NCI-H146 (cell line): ENCODE measurements around the gene KRTAP1-4.
A peak's percentile ranks its signal among the peaks of the same experiment; 100 is the strongest.

Experiments used
- DNase-seq: peaks from one replicate; lab custom pipeline; 2025; lab: John Stamatoyannopoulos, UW

KRTAP1-4 gene

GRCh38 chr17:41003926-41004325 is 26.1 kb downstream of the KRTAP1-4 start:
- no peak for DNase-seq

DNA sequence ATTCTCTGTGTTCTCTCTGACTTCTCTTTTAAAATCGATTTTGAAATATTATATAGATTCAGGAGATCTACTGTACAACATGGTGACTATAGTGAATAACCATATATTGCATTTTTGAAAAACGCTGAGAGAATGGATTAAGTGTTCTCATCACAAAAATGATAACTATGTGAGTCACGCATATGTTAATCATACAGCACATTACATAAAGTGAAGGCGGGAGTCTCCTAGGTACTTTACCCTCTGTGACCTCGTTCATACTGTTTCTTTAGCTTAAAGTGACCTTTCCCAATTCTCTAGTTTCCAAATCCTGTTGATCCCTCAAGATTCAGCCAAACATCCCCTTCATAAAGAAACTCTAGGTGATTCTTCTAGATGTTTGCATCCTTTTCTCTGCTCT is 27.2 kb downstream of the KRTAP1-4 start:
- no peak for DNase-seq

GRCh38 chr17:41001795-41002194 is 28.2 kb downstream of the KRTAP1-4 start:
- DNase-seq = no peak

- DNase-seq = peak; percentile 31
Measured at GRCh38 chr17:40999563-40999962, 30.4 kb downstream of the KRTAP1-4 start, which contains the start of gene KRTAP3-2. Gene KRTAP3-2 (minus strand): TSS chr17:40999906. CDS start chr17:40999853, 53 bp downstream.

- DNase-seq = no peak
Measured at GRCh38 chr17:40997361-40997760, 32.6 kb downstream of the KRTAP1-4 start.

DNA sequence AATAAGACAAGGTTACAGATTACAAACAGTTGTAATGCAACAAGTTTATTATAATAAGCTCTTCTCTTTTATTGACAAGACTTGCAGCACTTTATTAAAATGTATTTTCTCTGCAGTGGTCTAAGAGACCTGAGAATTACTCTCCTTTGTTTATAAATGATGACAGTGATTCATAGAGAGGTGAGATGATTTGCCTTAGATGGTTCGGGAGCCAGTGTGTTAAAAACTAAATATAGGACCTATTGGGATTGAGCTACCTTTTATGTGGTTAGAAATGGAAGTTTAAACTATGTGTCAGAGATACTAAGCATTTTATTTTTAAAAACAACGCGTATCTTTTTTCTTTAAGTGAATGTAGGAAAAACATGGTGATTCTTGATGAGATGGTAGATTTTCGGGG is 33.2 kb downstream of the KRTAP1-4 start:
- no peak for DNase-seq

GRCh38 chr17:40995116-40995515 is 34.9 kb downstream of the KRTAP1-4 start:
- DNase-seq = no peak

GRCh38 chr17:40993839-40994238 is 36.2 kb downstream of the KRTAP1-4 start, which contains the start of gene KRTAP3-3:
Gene KRTAP3-3 (minus strand): TSS chr17:40994164. CDS start chr17:40994097, 67 bp downstream.
- DNase-seq = peak; percentile 68

GRCh38 chr17:40993084-40993483 is 36.9 kb downstream of the KRTAP1-4 start:
- no peak for DNase-seq

- no peak for DNase-seq
Measured at GRCh38 chr17:40992666-40993065, 37.3 kb downstream of the KRTAP1-4 start.

DNA sequence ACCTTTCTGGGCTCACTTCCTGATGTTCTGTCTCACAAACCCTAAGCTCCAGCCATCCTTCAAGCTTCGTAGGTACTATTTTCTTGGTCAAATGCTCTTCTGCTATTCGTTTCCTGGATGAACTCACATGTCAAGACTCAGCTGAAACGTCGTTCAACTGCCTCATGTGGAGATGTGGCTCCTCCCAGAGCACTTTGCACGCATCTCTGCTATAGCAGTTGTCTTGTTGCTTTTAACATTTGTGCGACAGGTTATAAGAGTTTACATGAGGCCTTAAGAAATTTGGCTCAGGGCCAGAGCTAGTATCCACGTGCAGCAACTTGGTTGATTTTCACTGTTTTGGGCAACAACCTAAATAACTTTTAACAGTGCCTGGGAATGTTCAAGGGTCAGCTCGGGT is 43.1 kb downstream of the KRTAP1-4 start:
- DNase-seq = no peak

GRCh38 chr17:40984226-40984625 is 45.8 kb downstream of the KRTAP1-4 start, which contains the start of gene KRT40:
Gene KRT40 (minus strand): TSS chr17:40984326. CDS start chr17:40984273, 53 bp downstream.
- no peak for DNase-seq

- DNase-seq = no peak
Measured at GRCh38 chr17:40981115-40981514, 48.9 kb downstream of the KRTAP1-4 start.

- peak; percentile 22 for DNase-seq
Measured at GRCh38 chr17:40980596-40980995, 49.4 kb downstream of the KRTAP1-4 start.

DNA sequence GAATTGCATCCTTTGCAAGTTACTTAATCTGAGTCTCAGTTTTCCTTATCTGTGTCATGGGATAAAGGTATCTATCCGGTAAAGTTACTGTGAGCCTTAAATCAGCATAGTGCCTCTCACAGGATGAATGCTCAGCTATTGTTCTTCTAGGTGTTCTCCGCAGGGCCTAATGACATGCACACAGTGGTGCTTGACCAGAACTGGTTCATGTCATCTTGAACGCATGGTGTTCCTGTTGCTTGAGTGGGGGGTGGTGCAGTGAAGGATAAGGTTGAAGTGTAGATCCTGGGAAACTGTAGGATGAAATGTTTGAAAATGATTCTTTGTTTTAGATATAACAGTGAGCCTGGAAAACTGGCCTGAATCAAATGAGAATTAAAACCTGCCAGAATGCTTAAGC is 49.9 kb downstream of the KRTAP1-4 start:
- no peak for DNase-seq
